ENCODE measurements around the gene PAK5.
A peak's percentile ranks its signal among the peaks of the same experiment; 100 is the strongest.

Gene PAK5

GRCh38 chr20:9490161-9490560 lies 348.7 kb downstream of the PAK5 start:
- DNase-seq: no peak

- peak in 1 of 3 donors; percentile 19 for DNase-seq
These were observed 350.8 kb downstream of the PAK5 start for GRCh38 chr20:9488063-9488462.

All from suppressor macrophage treated with lipopolysaccharide for 1 hour (primary cell).